ENCODE results near the gene AP2A1.

The AP2A1 gene

DNA sequence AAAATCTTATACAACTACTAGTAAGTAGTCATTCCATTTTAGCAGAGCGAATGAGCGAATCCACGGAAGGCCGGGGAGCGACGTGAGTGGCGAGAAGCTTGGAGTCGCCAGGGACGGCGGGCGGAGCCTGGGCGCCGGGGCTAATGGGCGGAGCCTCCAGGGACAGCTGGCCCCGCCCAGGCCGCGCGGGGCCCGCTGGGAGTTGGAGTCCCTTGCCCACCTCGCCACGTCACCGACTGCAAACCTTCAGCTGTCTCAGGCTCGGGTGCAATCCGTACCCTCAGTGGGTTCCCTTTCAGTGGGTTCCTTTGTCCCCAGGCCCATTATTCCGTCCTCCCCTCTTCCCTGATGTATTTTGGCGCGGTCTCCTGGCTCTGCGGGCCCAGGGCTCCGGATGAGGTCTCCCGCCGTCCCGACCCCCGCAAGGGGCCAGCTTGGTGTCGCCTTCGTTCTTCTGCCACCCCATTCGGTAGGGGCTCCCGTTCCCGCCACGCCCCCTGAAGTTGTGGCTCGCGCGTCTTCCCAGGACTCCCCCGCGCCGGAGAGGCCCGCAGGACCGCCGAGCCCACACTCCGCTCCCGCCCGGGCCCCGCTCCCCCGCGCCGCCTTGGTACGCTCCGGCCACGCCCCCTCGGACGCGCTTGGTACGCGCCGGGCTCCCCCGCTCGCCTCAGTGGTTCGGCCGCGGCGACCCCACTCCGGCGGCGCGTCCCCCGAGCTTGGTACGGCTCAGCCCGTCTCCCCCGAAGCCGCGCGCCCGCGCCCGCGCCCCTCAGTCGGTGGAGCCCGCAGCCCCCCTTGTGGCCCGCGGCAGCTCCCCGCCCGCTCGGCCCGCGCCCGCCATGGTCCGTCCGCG is 83.9 kb downstream of the AP2A1 start, which contains the start of gene PTOV1:
TSS of gene PTOV1 (plus strand) at position 673 of the 856 bp plus-strand sequence.
- peaks cover 38 to 41% of the 10 kb centered on the region in 2 experiments for H3K4me1 ChIP-seq (ENCODE audit: control insufficient read depth in 1 of 2, insufficient read depth in 1 of 2, low read depth in 1 of 2, low read length in 1 of 2)
- peak within 1 kb of the TSS; percentile 98 for H3K27ac ChIP-seq
- TF ChIP-seq, protein P1, sequence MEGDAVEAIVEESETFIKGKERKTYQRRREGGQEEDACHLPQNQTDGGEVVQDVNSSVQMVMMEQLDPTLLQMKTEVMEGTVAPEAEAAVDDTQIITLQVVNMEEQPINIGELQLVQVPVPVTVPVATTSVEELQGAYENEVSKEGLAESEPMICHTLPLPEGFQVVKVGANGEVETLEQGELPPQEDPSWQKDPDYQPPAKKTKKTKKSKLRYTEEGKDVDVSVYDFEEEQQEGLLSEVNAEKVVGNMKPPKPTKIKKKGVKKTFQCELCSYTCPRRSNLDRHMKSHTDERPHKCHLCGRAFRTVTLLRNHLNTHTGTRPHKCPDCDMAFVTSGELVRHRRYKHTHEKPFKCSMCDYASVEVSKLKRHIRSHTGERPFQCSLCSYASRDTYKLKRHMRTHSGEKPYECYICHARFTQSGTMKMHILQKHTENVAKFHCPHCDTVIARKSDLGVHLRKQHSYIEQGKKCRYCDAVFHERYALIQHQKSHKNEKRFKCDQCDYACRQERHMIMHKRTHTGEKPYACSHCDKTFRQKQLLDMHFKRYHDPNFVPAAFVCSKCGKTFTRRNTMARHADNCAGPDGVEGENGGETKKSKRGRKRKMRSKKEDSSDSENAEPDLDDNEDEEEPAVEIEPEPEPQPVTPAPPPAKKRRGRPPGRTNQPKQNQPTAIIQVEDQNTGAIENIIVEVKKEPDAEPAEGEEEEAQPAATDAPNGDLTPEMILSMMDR (IDR thresholded peaks at IDR 0.05): no peak
- peaks cover 20% of the 10 kb centered on the region for H3K27me3 ChIP-seq
- H3K4me3 ChIP-seq (ENCODE audit: low read depth in 1 of 2, low read length in 1 of 2): peak within 1 kb of the TSS; percentile 99 to 100
- no peaks in the 10 kb centered on the region for H3K9me3 ChIP-seq
- H3K36me3 ChIP-seq: peaks cover 8% of the 10 kb centered on the region

DNA sequence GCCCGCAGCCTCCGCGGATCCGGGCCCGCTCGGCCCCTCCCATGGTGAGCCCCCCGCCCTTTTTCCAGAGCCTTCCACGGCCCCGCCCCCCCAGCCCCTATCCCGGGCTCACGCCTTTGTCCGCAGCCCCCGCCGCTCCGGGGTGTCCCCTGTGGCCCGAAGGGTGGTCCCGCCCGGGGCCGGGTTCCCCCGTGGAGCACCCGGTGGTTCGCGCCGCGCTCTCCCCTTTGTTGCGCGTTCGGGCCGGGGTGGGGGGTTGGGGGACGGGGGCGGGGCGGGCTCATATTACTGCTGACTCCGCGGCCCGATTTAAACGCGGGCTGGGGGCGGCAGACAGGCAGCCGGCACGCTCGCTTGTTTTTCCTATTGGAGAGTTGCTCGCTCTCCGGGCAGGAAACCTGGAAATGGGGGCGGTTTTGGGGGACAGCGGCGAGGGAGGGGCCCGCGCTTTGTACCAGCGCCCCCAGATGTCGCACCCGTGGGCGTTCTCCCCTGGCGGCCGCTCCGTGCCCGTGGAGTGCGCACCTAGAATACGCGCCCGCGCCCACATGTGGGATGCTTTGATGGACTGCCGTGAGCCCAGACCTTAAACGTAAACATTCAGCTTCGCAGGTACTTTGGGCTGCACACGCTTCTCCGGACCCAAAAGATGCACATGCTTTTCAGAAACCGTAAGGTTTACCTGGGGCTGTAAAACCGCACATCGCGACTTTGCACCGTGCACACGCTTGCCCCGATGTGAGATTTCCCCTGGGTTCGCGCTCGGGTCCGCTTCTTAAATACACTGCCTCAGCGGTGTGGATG is 84.9 kb downstream of the AP2A1 start:
- H3K4me3 ChIP-seq (ENCODE audit: low read depth in 1 of 2, low read length in 1 of 2): peak overlapping the region; percentile 99 to 100
- H3K27ac ChIP-seq: peak overlapping the region; percentile 98

DNA sequence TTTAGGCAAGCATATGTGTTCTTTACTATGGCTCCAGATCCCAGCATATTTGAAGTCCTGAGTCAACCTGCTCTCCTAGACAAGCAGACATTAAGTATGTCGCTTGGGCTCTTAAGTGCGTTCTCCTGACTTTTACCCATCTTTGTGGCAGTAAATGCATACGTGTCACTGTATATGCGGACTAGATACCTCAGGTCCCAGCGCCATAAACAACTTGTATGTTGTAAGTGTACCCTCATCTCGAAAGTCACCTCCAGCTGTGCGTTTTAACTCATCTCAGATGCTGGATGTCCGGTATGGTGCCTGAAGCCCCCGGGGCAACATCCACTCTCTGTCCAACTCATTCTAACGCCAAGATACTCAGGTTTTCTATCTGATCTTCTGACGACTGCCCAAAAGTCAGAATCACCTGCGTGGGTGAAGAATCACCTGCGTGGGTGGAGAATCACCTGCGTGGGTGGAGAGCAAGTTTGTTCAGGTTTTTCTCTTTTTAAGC is 85.9 kb downstream of the AP2A1 start:
- no peak overlapping the region for H3K27ac ChIP-seq
- no peaks in the 10 kb centered on the region for H3K9me3 ChIP-seq
- peaks cover 26% of the 10 kb centered on the region for H3K36me3 ChIP-seq
- peaks cover 20% of the 10 kb centered on the region for H3K27me3 ChIP-seq
- H3K4me3 ChIP-seq (ENCODE audit: low read depth in 1 of 2, low read length in 1 of 2): no peak overlapping the region
- TF ChIP-seq, protein P1 (IDR thresholded peaks at IDR 0.05): no peak
- H3K4me1 ChIP-seq (ENCODE audit: control insufficient read depth in 1 of 2, insufficient read depth in 1 of 2, low read depth in 1 of 2, low read length in 1 of 2): peaks cover 37 to 39% of the 10 kb centered on the region in 2 experiments

More for the DNA sequence above, 84.9 kb downstream of the AP2A1 start:
- Histone ChIP-seq H3K27me3 (peaks cover 20% of the 10 kb centered on the region), H3K4me1 (ENCODE audit: control insufficient read depth in 1 of 2, insufficient read depth in 1 of 2, low read depth in 1 of 2, low read length in 1 of 2) (peaks cover 38 to 41% of the 10 kb centered on the region in 2 experiments), H3K9me3 (no peaks in the 10 kb centered on the region), H3K36me3 (peaks cover 15% of the 10 kb centered on the region)
- TF ChIP-seq, protein P1 (IDR thresholded peaks at IDR 0.05): no peak

DNA sequence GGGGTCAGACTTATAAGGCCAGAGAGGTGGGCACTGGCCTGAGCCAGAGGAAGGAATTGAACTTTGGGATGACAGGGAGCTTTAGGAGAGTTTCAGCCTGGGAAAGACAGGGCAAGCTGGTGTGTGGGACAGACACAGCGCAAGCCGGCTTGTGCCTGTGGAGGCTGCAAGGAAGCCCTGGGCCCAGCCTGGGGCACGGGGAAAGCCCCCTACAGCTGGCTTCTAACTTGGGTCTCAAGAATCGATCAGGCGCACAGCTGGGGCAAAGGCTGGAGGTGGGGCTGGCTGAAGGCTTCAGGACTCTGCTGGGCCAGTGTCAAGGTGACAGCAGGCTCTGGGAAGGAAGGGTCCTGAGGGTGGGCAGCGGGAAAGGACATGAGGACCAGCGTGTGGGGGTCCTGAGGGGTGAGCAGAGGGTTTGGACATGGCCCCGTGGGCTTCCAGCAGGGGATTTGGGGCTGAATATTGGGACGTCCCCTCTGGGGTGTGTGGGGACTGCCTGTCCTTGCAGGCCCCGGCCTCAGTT is 87.1 kb downstream of the AP2A1 start:
- H3K36me3 ChIP-seq: peaks cover 38% of the 10 kb centered on the region
- no peaks in the 10 kb centered on the region for H3K9me3 ChIP-seq
- no peak overlapping the region for H3K27ac ChIP-seq
- H3K27me3 ChIP-seq: peaks cover 20% of the 10 kb centered on the region
- TF ChIP-seq, protein P1 (IDR thresholded peaks at IDR 0.05): no peak
- no peak overlapping the region for H3K4me3 ChIP-seq (ENCODE audit: low read depth in 1 of 2, low read length in 1 of 2)
- peaks cover 25 to 27% of the 10 kb centered on the region in 2 experiments for H3K4me1 ChIP-seq (ENCODE audit: control insufficient read depth in 1 of 2, insufficient read depth in 1 of 2, low read depth in 1 of 2, low read length in 1 of 2)
